B cell (primary cell): ENCODE data around the gene TOR2A. TPM values are rescaled to one million over a fixed set of nuclear protein-coding genes. Genes with fewer than 3 reads are reported as not detected.

ENCODE experiments used
- ATAC-seq: fragments of 200-7000 bp; cut with Tn5 transposase; one replicate; pipeline ENCODE4 v1.10.0; 2021; ENCODE audit warnings: low read depth, mild to moderate bottlenecking, moderate number of reproducible peaks, moderate library complexity
- CTCF ChIA-PET: fragments of 350-600 bp; sonication (Branson Sonifier 250); formaldehyde crosslinking; loops from one replicate; lab custom pipeline; 2021; ENCODE audit warnings: antibody characterized with exemption, inconsistent platforms; lab: Charles Lee
- POLR2A ChIA-PET: fragments of 350-600 bp; sonication (Branson Sonifier 250); formaldehyde crosslinking; loops from one replicate; lab custom pipeline; 2021; ENCODE audit warnings: antibody characterized with exemption; lab: Charles Lee
- DNase-seq: peaks from one replicate; pipeline ENCODE4 v3.0.0; 2013
- H2AFZ ChIP-seq: 2 replicates; pipeline ENCODE4 v1.6.1; 2012; ENCODE audit warnings: mild to moderate bottlenecking, low read depth, low read length; ENCODE audit not compliant: insufficient read depth, poor library complexity, severe bottlenecking
- H3K27ac ChIP-seq, 2 donors: 1 replicate in 1 of 2; 2 replicates in 1 of 2; pipeline ENCODE4 v1.5.1; 2012 to 2013; ENCODE audit warnings: low read length in 2 of 2, mild to moderate bottlenecking in 2 of 2, moderate library complexity in 1 of 2
- H3K27me3 ChIP-seq, 4 experiments: fragments of 200-600 bp in 1 of 4; sonication (generic) in 1 of 4; replicated peaks in 1 of 4; 1 replicate in 2 of 4; 2 replicates in 2 of 4; pipeline versions ENCODE4 v1.6.1 to v1.7.0; 2013 to 2016; ENCODE audit warnings: low read length in 3 of 4, mild to moderate bottlenecking in 2 of 4, mixed read lengths in 1 of 4, moderate library complexity in 1 of 4; ENCODE audit not compliant: insufficient read depth in 4 of 4, control insufficient read depth in 3 of 4; ENCODE audit errors: control extremely low read depth in 1 of 4
- H3K36me3 ChIP-seq, 2 experiments: replicated peaks in 1 of 2; 1 replicate in 1 of 2; 2 replicates in 1 of 2; pipeline versions ENCODE4 v1.6.1 to v1.7.1; 2013; ENCODE audit warnings: low read length in 1 of 2; ENCODE audit not compliant: insufficient read depth in 2 of 2, control insufficient read depth in 1 of 2; ENCODE audit errors: control extremely low read depth in 1 of 2, extremely low read depth in 1 of 2
- H3K4me1 ChIP-seq, 2 donors: fragments of 200-600 bp in 1 of 2; sonication (generic) in 1 of 2; 1 replicate in 1 of 2; 2 replicates in 1 of 2; pipeline versions ENCODE4 v1.5.1 to v1.6.1; 2013 to 2017; ENCODE audit warnings: low read length in 2 of 2; ENCODE audit not compliant: control insufficient read depth in 2 of 2, insufficient read depth in 2 of 2
- H3K4me2 ChIP-seq: replicated peaks from 2 replicates; pipeline ENCODE3; 2012; ENCODE audit warnings: mild to moderate bottlenecking, low read depth, low read length; ENCODE audit not compliant: poor library complexity, severe bottlenecking
- H3K4me3 ChIP-seq, 5 experiments: fragments of 200-600 bp in 1 of 5; sonication (generic) in 1 of 5; 1 replicate in 3 of 5; 2 replicates in 2 of 5; pipeline versions ENCODE4 v1.5.1 to v1.7.0; 2011 to 2016; ENCODE audit warnings: low read length in 4 of 5, mild to moderate bottlenecking in 4 of 5, low read depth in 2 of 5, control low read depth in 1 of 5, moderate library complexity in 1 of 5; ENCODE audit not compliant: insufficient read depth in 1 of 5; ENCODE audit errors: control extremely low read depth in 1 of 5, extremely low read depth in 1 of 5
- H3K79me2 ChIP-seq: fragments of 200-600 bp; sonication (generic); one replicate; pipeline ENCODE4 v1.6.0; 2016; ENCODE audit warnings: low read length; ENCODE audit not compliant: control insufficient read depth, insufficient read depth
- H3K9ac ChIP-seq: fragments of 200-600 bp; sonication (generic); 2 replicates; pipeline ENCODE4 v1.6.1; 2017; ENCODE audit warnings: mild to moderate bottlenecking, low read length, moderate library complexity
- H3K9me3 ChIP-seq, 3 donors: one replicate each; pipeline versions ENCODE4 v1.6.1 to v1.7.1; 2013; ENCODE audit warnings: low read length in 2 of 3; ENCODE audit not compliant: control insufficient read depth in 2 of 3, insufficient read depth in 1 of 3; ENCODE audit errors: control extremely low read depth in 1 of 3
- H4K20me1 ChIP-seq: 2 replicates; pipeline ENCODE4 v1.6.0; 2012; ENCODE audit warnings: mild to moderate bottlenecking, low read length; ENCODE audit not compliant: insufficient read depth, control insufficient read depth, poor library complexity, severe bottlenecking
- H3K27ac Mint-ChIP-seq: one replicate; pipeline ENCODE4 v1.8.0; 2021; ENCODE audit warnings: mixed read lengths
- H3K27me3 Mint-ChIP-seq: one replicate; pipeline ENCODE4 v1.8.0; 2021; ENCODE audit warnings: mixed read lengths
- H3K4me1 Mint-ChIP-seq: one replicate; pipeline ENCODE4 v1.8.0; 2021; ENCODE audit warnings: mixed read lengths
- H3K4me3 Mint-ChIP-seq: one replicate; pipeline ENCODE4 v1.8.0; 2021; ENCODE audit warnings: mixed read lengths
- H3K9me3 Mint-ChIP-seq: one replicate; pipeline ENCODE4 v1.8.0; 2022; ENCODE audit warnings: mixed read lengths; ENCODE audit not compliant: insufficient read depth
- EZH2 ChIP-seq: IDR thresholded peaks from 2 replicates; pipeline ENCODE4 v1.6.1; 2012; ENCODE audit warnings: borderline replicate concordance, low read depth, mild to moderate bottlenecking, moderate library complexity, low read length; ENCODE audit not compliant: insufficient read depth, poor library complexity, severe bottlenecking
- WGBS: methylation state at CpG from one replicate; pipeline ENCODE4 v1.1.5; 2013; ENCODE audit warnings: missing lambda C conversion rate; ENCODE audit not compliant: insufficient coverage; 5-methylcytosine and 5-hydroxymethylcytosine counted together
- intact Hi-C: fragments of 100-400 bp; cut with micrococcal nuclease; formaldehyde crosslinking; loops from one replicate; pipeline ENCODE4 v1.10.0; 2022
- polyA plus RNA-seq: library from polyadenylated mRNA; depleted of rRNA; stranded (reverse); fragments of >200 nt; gene quantifications from 2 replicates; pipeline ENCODE4 v1.2.3, GENCODE V29; 2012
- total RNA-seq, 2 donors: library from RNA; stranded (reverse); fragments of 120-200 nt in 1 of 2; gene quantifications; 1 replicate in 1 of 2; 2 replicates in 1 of 2; pipeline versions ENCODE4 v1.2.3 to v1.2.4, GENCODE V29; 2013 to 2022
- TF ChIP-seq, protein P1 (sequence below): fragments of 200-600 bp; IDR thresholded peaks from one replicate; pipeline ENCODE4 v1.8.0; 2022; ENCODE audit warnings: antibody characterized with exemption, mild to moderate bottlenecking

TOR2A gene
- total and polyA plus RNA-seq, 2 donors (not counting 1 experiment from before 2014, with no cell fraction given), result 15.8 to 26.5 TPM

DNA sequence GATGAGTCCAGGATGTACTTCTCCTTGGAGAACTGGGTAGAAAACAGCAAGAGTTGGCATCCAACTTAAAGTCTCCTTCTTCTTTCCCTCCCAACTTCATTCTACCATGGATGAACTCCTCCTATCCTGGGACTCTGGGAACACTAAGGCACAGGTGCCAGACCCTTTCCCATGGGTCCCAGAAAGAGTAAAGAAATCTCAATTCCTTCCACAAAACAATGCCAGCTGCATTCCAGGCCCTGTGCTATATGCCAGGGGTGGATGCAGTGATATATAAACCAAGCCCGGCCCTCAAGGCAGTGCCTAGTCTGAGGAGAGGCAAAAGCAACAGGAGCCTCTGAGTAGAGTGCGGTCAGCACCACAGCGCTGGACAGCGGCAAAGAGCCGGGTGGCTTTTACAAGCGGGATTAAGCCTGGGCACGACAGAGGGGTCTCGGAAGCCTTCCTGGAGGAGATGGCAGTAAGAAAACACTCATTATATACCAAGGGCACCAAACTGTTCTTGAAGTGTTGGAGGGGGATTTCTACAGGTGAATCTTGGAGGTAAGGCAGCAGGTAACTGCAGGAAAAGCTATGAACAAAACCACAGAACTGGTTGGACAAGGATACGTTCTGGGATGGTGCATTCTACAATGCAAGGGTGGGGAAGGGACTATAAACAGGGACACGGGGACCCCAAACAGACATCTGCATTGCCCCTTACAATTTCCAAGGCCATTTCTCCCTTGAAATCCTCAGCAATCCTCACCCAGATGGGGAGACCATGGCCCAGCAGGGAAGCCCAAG, 16.4 kb upstream of the TOR2A start:
- peaks cover 11% of the 10 kb centered on the region for H3K4me1 Mint-ChIP-seq
- H3K27me3 Mint-ChIP-seq, result no peaks in the 10 kb centered on the region
- ATAC-seq (no peak), DNase-seq (no peak)
- WGBS, result 94% methylated on average over 6 of the region's 10 CpGs
- no peak overlapping the region for H3K27ac Mint-ChIP-seq
- no peaks in the 10 kb centered on the region for H3K4me1 ChIP-seq
- H3K36me3 ChIP-seq, result peaks cover 3 to 72% of the 10 kb centered on the region in 2 experiments
- no peak overlapping the region for H3K4me3 ChIP-seq
- peaks cover 58% of the 10 kb centered on the region for H3K79me2 ChIP-seq
- H3K4me3 Mint-ChIP-seq, result no peak overlapping the region
- H3K27me3 ChIP-seq, result no peaks in the 10 kb centered on the region
- H4K20me1 ChIP-seq, result peaks cover 95% of the 10 kb centered on the region
- no peaks in the 10 kb centered on the region for H3K9me3 Mint-ChIP-seq
- H3K9me3 ChIP-seq, result no peaks in the 10 kb centered on the region
- ChIA-PET POLR2A (no interaction called here), CTCF (no interaction called here)
- no peak overlapping the region for H2AFZ ChIP-seq
- no peak overlapping the region for H3K27ac ChIP-seq
- H3K4me2 ChIP-seq, result no peak overlapping the region
- no peak overlapping the region for H3K9ac ChIP-seq
- TF ChIP-seq, protein P1, sequence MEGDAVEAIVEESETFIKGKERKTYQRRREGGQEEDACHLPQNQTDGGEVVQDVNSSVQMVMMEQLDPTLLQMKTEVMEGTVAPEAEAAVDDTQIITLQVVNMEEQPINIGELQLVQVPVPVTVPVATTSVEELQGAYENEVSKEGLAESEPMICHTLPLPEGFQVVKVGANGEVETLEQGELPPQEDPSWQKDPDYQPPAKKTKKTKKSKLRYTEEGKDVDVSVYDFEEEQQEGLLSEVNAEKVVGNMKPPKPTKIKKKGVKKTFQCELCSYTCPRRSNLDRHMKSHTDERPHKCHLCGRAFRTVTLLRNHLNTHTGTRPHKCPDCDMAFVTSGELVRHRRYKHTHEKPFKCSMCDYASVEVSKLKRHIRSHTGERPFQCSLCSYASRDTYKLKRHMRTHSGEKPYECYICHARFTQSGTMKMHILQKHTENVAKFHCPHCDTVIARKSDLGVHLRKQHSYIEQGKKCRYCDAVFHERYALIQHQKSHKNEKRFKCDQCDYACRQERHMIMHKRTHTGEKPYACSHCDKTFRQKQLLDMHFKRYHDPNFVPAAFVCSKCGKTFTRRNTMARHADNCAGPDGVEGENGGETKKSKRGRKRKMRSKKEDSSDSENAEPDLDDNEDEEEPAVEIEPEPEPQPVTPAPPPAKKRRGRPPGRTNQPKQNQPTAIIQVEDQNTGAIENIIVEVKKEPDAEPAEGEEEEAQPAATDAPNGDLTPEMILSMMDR, result no peak
- no peak for TF ChIP-seq EZH2
- intact Hi-C loops, result no loop called here

DNA sequence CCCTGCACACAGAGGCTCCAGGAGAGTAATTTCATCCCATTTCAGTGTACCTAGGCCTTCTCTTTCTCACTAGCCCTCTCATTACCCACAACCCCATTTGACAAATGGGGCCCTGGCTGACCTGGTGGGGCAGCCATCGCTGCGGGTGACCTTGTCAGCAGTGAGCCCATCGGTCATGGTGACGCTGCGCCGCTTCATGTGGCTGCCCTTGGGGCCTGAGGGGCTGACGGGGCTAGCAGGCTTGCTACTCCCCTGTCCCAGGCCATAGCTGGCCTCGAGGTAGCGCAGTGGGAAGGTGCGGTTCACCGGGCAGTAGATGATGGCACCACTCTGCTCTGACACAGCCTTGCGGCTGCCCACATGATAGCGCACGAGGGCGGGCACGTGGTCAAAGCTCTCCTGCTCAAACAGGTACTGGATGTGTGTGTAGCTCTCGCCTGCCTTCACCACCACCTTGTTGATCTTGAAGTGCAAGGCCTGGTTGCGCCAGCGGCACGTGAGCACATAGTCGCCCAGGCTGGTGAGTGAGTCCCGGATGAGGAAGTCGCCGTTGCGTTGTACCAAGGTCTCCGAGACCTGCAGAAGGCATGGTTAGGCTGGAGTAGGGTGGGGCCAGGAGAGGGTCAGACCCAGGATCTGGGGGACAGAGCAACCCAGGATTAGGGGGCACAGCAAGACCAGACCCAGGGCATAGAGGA, 14.1 kb upstream of the TOR2A start:
- POLR2A ChIA-PET, result interaction anchor here (0.6 kb wide), 1 partner anchor 46 kb away, joined by 6 read pairs; no protein-coding TSS in a partner anchor
- ATAC-seq, result no peak
- Histone ChIP-seq H3K27ac (no peak overlapping the region), H3K4me1 (no peaks in the 10 kb centered on the region), H3K9me3 (no peaks in the 10 kb centered on the region), H3K4me2 (no peak overlapping the region), H4K20me1 (peaks cover 93% of the 10 kb centered on the region), H2AFZ (no peak overlapping the region), H3K9ac (no peak overlapping the region), H3K4me3 (no peak overlapping the region), H3K79me2 (peaks cover 42% of the 10 kb centered on the region), H3K27me3 (no peaks in the 10 kb centered on the region), H3K36me3 (peaks cover 3 to 82% of the 10 kb centered on the region in 2 experiments)
- intact Hi-C loops, result no loop called here
- Mint-ChIP-seq H3K27me3 (no peaks in the 10 kb centered on the region), H3K27ac (no peak overlapping the region), H3K9me3 (no peaks in the 10 kb centered on the region), H3K4me1 (peaks cover 11% of the 10 kb centered on the region), H3K4me3 (no peak overlapping the region)
- TF ChIP-seq, protein P1, result no peak
- TF ChIP-seq EZH2, result no peak
- DNase-seq, result no peak
- 95% methylated on average over 26 of the region's 26 CpGs for WGBS
- CTCF ChIA-PET, result no interaction called here
